ENCODE results near the gene GRB2.

GRB2 gene

DNA sequence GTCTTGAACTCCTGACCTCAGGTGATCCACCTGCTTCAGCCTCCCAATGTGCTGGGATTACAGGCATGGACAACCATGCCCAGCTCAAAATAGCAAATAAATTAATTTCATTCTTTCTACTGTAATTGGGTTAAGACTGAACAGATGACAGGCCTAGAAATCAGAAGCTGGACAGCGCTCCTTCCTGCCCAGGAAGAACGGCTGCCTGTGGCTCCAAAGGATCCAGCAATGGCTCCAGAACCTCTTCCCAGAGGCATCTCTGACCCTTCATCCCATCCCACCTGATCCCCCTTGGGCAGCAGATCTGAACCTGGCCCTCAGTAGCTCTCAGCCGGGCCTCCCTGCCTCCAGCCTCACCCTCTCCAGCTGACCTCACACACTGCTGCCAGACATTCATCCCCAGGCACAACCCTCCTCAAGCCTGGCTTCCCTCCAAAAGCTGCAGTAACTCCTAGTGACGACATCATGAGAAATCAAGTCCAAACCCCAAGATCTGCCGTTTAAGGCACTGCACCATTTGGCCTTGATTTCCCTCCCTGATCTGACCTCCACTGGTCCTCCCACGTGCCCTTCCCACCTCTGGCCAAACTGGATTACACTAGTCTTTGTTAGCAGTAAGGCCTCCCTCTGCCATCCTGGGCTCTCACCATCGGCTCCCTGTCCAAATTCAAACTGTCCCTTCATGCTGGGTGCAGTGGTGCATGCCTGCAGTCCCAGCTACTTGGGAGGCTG is 131.3 kb downstream of the GRB2 start:
- peak; percentile 40 to 73 (median 52) for DNase-seq

GRCh38 chr17:75272848-75273184 is 132.7 kb downstream of the GRB2 start:
- no peak for DNase-seq

DNA sequence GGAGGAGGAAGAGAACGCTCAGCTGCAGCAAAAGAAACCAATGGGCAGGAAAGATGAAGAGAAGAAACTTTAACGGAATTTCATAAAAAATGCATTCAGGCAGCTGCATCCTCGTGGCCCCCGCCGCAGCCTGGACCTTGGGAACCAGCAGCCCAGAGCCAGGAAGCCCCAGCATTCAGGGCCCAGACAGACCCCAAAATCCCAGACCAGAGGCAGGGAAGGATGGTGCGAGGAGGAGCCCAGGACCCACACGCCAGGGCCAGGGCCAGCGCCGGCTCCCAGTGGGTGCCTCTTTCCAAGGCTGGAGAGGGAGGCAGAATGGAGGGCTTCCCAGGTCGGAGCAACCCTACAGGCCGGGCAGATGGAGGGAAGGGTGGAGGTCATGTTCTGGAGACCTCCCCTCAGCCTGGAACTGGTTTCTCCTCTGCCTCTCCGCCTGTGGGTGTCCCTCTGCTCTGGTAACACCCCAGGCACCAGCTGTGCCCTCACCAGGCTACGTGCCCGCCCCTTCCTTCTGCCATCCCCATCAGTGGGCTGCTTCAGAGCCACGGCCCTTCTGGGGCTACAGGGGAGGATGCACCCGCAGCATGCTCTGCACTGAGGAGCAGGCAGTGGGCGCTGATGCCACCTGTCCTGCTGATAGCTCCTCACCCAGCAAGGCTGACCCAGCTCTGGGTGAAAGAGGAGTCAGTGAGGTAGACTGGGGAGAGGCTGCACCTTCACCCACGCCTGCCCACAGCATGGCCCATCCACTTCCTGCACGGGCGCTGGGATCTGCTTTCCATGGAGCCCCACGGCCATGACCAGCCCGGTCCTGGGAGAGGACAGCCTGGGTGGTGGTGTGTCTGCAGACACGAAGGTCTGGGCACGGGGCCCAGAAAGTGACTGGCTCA is 133.3 kb downstream of the GRB2 start:
- DNase-seq, result peak in 2 of 4 experiments; percentile 14 to 37

DNA sequence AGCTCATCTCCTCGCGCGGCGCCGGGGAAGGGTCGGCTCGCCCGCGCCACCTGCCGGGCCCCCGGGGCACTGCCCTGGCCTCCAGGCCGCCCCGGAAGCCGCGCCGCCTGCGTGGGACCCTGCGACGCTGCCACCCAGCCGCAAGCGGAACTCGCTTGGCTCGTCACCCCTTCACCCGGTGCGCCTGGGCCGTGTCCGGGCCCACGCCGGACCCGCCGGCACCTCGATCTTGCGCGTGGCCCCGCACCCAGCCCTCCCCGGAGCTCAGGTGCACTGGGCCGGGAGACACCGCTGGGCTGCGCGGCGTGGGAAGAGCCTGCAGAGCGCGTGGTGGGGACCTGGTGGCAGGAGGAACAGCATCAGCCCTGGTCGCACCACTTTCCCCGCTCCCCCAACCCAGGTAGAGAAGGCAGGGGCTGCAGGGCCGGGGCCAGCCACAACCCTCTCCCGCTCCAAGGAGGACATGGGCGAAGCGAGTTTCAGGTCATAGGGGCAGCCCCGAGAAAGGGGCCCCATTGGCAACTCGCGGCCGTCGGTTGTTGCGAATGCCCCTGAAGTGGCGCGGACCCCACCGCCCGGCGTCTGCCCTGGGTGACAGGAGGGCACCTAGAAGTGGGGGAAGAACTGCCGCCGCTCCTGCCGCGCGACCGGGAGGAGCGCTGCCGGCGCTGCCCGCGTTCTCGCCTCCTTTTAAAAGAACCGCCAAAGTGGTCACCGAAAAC is 134.1 kb downstream of the GRB2 start:
- peak; percentile 93 to 97 (median 96) for DNase-seq

DNA sequence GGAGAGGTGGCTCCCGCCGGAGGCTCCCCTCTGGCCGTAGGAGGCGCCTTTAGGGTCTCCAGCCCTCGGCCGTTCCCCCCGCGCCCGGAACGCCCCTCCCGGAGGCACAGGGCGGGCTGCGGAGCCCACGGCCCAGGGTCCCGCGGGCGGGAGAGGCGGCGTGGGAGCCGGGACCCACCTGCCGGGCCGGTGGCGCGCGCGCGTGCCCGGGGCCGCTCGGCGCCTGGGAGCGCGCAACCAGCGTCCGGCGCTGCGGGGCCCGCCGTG is 134.6 kb downstream of the GRB2 start, which contains the start of gene MIF4GD:
MIF4GD (minus strand) TSS at position 266 of the 267 bp plus-strand sequence. CDS start 1,036 bp downstream, outside the sequence.
- no peak for DNase-seq

DNA sequence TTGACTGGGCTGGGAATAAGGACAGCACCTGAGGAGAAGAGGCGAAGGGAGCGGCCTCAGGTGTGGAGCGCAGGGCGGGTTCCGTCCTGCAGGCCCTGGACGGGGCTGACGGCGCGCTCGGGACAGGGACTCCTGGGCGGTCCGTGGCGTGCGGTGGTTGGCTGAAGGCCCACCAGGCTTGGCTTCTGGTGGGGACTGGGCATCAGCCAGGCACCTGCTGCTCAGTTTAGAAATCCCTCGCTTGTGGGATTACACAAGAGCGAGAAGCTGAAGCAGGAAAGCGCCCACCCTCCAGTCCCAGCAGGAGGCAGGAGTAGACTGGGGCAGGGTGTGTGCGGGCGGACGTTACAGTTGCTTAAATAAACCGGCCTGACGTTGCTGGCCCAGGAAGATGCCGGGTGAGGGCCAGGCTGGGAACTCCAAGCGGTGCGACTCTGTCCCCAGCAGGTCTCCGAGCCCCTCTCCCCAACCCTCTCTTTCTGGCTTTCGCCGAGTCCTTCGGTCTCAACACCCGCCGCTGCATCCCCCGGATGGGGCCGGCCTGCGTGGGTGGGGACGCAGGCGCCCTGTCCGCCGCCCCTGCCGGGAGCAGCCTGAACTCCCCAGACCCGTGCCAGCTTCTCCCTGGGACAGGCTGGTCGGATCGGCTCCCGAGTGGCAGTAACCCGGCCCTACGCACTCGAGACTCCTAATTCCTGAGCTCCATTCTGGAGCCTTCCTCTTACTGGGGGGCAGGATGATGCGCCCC is 135.1 kb downstream of the GRB2 start:
- peak; percentile 82 to 92 (median 90) for DNase-seq

GRCh38 chr17:75269844-75270217 is 135.6 kb downstream of the GRB2 start:
- peak in 3 of 4 experiments; percentile 16 to 35 (median 28) for DNase-seq

All from suppressor macrophage (primary cell).